ENCODE data around the gene RNU7-1.
A peak's percentile ranks its signal among the peaks of the same experiment; 100 is the strongest.

RNU7-1 gene

DNA sequence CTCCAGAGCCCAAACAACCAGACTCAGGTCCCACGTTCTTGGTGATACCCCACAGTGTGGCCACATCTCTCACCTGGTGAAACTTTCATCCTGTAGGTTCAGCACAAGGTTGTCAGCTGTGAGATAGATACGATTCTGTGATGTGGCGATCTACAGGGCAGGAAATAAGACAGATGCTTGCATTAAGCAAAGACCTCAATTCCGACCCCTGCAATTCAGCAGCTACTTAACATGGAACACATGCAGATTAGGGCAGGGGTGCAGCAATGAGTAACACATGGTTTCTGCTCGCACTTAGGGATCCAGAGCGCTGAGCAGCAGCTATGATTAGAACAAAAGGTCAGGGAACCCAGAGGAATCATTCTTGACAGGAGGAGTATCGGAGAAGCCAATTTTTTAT, 22.7 kb downstream of the RNU7-1 start:
- DNase-seq: no peak

DNA sequence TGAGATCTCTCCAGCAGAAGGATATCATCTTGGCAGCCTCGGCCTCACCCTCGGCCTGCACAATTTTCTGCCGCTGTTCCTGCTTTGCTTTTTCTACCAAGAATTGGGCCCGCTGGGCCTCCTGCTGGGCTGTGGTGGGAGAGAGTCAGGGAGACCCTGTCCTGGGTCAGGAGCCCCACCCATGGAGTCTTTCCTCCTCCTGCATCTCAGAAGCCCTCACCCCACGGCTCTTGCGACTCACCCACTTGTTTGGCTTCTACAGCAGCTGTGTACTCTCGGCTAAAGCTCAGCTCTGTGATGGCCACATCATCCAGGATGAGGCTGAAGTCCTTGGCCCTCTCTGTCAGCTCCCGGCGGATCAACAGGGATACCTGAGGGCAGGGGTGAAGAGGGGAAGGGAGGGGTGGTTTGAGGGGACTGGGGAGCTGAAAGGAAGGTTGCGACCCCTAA, 24.1 kb downstream of the RNU7-1 start:
- peak; percentile 51 for DNase-seq

DNA sequence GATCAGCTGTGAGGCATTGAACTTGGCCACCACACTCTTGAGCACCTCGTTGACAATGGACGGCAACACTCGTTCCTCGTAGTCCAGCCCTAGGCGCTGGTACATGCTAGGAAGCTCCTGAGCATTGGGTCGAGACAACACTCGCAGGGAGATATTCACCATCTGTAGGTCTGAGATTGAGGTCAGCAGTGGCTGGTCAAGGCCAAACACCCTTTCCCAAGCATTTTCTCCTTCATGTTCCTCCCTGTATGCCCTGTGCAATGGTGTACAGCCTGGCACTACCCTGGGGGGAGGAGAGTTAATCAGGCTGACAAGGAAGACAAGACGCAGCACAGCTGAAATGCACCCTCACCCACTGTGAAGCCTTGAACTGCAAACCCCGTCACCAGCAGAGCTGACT, 24.8 kb downstream of the RNU7-1 start:
- peak; percentile 51 for DNase-seq

DNA sequence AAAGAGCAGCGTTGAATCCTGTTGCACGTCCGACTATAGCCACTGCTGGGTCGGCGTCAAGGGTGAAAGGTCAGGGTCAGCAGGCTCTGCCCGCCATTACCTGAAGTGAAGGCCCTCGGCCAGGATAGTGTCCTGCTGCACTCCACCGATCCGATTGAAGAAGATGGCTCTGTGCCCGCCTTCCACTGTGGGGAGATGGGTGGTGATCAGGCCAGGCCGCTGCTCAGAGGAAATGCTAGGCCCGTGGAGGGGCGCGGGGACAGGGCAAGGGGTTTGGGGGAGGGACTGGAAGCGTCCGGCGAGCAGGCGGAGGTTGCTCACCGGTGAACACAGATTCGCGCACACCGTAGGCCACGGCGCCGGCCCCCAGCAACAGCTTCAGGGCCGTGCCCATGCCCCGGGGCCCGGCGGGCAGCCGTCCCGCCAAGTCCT, 26.5 kb downstream of the RNU7-1 start:
- no peak for DNase-seq

DNA sequence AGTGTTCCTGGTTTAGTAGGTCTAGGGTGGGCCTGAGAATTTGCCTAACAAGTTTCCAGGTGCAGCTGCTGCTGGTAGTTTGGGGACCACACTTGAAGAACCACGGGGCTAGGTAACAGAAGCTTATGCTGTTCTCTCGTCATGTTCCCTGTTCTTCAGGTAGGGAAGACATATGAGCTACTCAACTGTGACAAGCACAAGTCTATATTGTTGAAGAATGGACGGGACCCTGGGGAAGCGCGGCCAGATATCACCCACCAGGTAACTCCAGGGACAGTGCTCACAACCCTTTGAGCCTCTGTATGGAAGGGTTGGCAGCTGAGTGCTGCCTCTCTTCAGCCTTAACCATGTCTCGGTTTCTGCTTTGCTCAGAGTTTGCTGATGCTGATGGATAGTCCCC, 30.6 kb downstream of the RNU7-1 start:
- no peak for DNase-seq

DNA sequence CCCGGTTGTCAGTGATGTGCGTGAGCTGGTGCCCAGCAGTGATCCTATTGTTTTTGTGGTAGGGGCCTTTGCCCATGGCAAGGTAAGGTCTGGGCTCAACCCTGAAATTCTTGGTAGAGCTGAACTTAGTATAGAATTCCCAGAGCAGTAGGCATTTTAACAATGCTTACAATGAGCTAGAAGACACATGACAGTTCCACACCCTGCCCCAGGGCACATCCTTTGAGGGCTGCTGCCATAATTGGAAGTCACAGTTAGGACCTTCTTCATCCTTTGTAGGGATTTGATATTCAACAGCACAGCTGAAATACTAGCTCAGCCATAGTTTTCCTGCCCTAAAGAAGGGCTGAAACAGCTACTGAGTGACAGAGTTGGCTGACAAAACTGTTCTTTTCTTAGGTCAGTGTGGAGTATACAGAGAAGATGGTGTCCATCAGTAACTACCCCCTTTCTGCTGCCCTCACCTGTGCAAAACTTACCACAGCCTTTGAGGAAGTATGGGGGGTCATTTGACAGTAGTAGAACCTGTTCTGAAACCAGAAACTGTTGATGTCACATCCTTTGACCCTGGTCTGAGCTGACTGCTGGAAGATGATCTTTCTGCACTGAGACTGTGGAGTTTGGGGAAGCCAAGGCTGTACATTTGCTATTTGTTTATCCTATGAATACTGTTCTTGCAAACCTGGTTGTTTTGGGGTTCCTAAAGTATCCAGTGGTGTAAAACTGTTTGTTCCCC, 31.8 kb downstream of the RNU7-1 start:
- DNase-seq: no peak

DNA sequence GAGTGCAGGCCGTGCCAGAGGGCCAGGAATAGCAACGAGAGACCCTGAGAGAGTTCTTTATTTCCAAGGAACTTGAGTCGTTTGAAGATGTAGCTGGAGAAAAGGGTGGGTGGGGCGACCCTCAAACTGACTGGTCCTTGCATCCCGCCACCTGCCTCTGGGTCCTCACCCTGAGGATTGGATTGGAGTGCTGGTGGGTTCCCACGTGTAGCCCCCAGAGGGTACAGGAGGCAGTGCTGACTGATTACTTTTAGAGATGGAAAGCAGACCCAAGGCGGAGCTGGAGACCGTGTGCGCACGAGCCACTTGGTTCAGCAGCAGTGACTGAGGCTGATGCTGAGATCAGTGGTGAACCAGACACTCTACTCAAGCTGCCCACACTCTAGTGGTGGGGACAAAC, 34.0 kb downstream of the RNU7-1 start:
- no peak for DNase-seq

DNA sequence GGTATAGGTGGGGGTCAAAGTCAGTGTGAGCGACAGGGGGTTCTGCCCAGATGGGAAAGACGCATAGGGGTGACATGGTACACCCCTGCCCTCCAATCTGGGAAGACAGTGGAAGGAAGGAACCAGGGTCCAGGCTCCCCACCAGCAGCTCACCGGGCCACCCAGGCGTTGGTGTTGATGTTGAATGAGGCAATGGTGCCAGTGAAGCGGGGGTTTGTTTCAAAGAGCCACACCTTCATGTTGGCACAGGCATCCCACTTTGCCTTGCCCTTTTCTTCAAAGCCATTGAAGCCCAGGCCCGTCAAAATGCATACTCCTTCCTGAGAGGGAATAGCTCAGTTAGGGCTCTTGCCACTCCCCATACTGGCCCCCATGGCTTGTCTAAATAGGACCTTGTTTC, 34.6 kb downstream of the RNU7-1 start:
- DNase-seq: no peak

DNA sequence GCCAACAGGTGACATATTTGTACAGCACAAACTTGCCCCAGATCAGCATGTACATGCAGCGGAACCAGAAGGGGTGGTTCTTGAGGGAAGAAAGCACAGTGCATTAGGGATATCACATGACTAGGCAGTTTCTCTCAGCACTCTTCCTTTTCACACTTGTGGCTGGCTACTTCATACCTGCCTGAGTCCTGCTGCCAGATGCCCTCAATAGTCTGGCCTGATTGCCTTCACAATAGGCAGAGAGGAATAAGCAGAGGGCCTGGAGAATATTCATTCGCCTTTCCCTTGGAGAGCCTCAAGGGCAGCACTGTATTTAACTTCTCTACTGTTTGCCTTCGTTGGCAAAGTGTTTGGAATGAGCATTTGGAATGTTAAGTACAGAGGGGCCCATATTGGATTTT, 35.0 kb downstream of the RNU7-1 start:
- no peak for DNase-seq

DNA sequence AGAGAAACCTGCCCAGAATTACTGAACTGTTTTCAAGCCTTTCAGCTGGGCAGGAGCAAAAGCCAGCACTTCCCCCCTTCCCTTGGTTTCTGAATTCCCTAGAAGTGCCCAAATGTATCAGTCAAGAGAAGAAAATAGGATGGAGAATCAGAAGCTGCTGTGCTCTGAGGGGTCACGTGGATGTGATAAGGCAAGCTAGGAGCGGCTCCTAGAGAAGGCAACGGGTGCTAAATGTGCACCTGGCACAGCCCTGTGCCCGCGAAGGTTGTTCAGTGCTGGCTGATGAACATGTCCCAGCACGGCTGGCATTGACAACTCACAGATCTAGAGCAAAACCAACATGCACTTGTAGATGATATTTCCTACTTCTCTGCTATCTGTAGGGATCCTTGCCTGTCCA, 35.4 kb downstream of the RNU7-1 start:
- no peak for DNase-seq

DNA sequence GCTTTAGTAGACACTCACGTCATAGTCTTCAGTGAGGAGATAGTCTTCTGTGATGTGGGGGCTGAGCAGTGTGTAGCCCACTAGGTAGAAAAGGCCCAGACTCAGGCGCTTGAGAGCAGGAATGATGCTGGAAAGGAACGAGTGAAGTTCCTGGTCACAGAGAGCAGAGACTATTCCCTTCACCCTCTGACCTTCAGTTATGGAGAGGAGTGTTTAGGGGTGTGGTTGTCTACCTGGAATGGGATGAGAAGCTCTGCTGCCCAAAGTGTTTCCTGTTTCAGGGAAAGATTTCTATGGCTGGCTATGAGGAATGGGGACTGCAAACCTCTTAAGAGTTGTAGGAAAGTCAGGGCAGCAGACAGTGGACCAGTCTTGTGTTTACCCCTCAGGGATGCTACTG, 35.8 kb downstream of the RNU7-1 start:
- no peak for DNase-seq

DNA sequence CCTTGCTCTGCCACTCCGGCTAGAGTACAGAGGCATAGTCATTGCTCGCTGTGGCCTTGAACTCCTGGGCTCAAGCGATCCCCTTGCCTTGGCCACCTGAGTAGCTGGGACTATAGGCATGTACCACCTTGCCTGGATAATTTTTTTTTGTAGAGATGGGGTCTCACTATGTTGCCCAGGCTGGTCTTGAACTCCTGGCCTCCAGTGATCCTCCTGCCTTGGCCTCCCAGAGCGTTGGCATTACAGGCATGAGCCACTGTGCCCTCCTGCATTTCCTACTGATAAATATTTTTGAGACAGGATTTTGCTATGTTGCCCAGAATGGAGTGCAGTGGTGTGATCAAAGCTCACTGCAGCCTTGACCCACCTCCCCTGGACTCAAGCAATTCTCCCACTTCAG, 36.5 kb downstream of the RNU7-1 start:
- DNase-seq: no peak

DNA sequence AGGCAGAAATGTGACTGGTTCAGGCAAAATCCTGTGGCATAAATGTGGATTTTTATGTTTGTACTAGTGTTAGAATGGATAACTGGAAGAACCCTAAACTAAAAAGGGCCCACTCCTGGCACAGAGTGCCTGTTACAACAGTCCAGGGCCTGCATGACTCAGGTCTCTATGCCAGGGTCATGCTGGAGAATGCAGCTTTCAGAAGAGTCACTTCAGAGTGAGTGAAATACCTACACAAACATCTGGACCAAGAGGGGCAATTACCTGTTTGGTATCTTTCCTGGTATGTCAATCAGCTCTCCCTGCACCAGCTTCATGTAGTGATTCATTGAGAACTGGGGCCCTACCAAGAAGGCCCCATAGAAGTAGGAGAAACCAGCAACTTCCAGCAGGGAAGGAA, 37.1 kb downstream of the RNU7-1 start:
- no peak for DNase-seq

DNA sequence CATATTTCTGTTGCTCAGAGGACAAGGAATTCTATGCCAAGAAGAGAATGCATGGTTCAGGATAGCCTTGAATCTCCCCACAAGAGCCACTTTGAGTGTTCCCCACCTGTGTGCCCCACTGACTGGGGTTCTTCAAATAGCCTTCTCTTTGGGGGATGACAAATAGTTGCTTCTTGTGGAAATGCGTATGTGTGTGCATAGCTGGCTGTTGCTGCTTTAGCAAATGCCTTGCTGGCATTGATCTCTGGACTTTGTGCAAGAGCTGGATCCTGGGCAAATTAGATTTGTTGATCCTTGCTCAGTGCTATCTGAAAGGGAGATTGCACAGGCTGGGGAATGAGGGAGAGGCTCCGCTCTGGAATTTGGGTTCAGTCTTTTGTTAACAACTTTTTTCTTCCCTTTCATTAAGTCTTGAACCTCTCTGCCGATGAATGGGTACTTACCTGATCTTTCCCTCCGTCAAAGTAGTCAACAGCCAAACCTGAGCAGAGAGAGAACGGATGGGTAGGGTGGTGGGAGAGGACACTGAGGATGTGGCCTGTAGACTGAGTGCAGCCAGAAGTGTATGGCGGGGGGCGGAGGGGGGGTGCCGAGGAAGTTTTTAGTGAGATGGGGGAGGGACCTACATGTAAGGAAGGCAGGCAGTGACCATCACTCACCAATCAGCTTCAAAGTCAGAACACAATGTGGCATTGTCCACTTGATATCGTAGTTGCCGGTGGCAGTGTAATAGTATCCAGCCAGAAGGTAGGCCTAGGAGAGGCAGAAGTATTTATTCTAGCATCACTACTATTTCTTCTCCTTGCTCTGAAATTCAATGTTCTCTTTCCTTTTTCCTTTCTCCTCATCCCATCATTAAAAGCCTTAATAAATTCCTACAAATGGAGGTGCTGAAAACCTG, 37.8 kb downstream of the RNU7-1 start:
- DNase-seq: no peak

DNA sequence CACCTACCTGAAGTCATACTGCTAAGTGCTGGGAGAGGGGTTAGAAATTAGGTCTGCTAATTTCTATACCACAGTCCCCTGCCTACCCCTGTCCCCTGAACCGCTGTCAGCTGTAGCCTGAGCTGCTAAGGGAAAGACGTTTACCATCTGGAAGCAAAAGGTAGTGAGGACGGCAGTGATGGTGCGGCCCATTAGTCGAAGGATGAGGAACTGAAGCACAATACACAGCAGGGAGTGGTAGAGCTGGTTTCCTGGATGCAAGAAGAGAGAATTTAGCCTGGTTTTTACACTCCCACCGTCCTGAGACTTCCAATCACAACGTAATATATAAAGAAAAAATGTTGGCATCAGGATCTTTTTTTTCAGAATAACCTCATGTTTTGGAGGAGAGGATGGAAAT, 38.9 kb downstream of the RNU7-1 start:
- DNase-seq: no peak

DNA sequence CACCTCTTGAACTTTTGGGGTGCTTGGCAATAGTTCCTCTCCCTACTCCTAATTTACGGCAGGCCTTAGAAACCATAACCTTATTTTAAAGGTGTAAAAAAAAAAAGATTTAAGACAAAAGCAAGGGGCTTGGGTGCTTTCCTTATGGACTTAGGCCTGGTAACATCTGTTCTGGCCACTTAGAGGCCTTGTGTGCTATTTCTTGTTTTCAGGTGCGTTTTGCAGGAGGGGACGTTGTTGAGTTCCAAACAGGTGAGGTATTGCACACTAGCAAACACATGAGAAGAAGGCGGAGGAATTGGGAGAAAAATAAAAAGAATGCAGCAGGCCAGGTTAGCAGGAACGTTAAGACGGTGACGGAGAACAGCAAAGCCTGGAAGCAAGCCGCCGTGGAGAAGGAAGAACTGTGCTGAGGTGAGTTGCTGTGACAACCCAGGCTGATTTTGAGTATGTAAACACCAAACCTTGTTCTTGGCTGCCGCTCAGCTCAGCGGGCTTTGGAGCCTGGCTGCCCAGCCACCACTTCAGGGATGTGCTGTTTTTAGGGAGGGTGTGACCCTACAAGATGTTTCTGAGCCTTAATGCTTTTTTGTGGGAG, 44.4 kb downstream of the RNU7-1 start:
- no peak for DNase-seq

Data from activated CD8-positive, alpha-beta memory T cell treated with anti-CD3 and anti-CD28 coated beads, Interleukin-2, amount 50 U/mL, for 48 hours (primary cell).